ENCODE data around the gene PRPF39.
"Not testable (repeated sequence)": the region's sequence is repeated elsewhere in the genome, so short reads cannot be mapped to it uniquely, and the experiment has no call there.

Gene PRPF39

DNA sequence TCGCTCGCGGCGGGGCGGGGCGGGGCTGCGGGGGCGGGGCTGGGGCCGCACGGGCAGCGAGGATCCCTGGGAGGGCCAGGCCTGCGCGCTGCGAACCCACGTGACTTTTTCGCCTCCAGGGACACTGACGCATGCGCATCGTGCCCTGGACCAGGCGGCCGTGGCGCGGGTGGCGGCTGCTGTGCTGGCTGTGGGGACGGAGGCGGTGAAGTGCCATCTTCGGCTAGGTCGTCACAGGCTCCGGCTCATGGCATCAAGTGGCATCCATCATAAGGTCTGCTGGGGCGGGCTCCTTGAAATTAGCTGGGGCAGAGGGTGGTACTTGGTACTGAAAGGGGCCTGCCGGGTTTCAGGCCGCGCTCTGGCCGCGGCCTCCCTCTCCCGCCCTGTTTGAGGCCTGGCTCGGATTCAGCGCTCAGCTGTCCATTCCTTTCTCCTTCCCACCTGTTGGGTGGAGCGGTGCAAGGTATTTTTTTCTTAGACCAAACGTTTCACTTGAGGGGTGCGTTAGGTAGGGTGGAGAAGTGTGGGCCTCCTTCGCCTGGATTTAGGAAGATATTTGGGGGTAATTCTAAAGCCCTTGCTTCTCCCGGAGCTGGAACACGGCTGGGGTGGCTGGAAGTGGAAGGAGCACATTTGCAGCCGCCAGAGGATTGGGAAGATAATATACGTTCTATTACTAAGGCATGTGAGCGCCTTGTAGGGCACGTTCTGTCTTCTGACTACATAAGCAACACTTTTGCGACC is at the start of gene PRPF39:
PRPF39 (plus strand) TSS at position 141 of the 747 bp plus-strand sequence. CDS start 11,124 bp downstream, outside the sequence.
- DNase-seq (ENCODE audit: low read depth in 2 of 2), result peak; percentile 93 to 95

- no peak for DNase-seq (ENCODE audit: low read depth in 2 of 2)
Measured at GRCh38 chr14:45034730-45035129, 49.2 kb upstream of the PRPF39 start.

GRCh38 chr14:45038256-45038655 is 45.7 kb upstream of the PRPF39 start:
- no peak for DNase-seq (ENCODE audit: low read depth in 2 of 2)

DNA sequence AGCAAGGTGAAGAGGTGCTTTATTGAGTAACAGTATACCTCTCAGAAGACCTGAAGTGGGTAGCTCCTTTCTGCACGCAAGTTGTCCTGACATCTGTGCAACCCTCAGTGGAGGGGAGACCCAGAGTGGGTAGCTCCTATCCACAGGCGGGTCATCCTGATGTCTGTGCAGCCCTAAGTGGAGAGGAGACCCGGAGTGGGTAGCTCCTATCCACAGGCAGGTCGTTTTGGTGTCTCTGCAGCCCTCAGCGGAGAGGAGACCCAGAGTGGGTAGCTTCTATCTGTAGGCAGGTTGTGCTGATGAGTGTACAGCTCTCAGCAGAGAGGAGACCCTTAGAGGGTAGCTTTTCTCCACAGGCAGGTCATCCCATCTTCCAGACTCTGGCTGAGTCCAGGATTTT is 45.1 kb upstream of the PRPF39 start:
- no peak for DNase-seq (ENCODE audit: low read depth in 2 of 2)

GRCh38 chr14:45039390-45039789 is 44.5 kb upstream of the PRPF39 start:
- DNase-seq (ENCODE audit: low read depth in 2 of 2), result no peak

- no peak for DNase-seq (ENCODE audit: low read depth in 2 of 2)
Measured at GRCh38 chr14:45041641-45042040, 42.3 kb upstream of the PRPF39 start.

DNA sequence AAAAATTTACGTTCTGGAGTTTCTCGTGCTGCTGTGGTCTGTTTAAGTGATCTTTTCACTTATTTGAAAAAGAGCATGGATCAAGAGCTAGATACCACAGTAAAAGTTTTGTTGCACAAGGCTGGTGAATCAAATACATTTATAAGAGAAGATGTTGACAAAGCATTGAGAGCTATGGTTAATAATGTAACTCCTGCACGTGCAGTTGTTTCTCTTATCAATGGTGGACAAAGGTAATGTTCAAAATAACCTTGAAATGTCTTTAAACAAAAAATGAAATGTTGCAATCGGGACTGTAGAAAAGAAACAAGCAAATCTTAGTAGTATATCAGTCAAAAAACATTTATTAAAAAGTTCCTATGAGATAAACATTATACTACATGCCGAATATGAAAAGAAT is 39.3 kb upstream of the PRPF39 start:
- DNase-seq (ENCODE audit: low read depth in 2 of 2), result no peak

GRCh38 chr14:45048385-45048784 is 35.5 kb upstream of the PRPF39 start:
- DNase-seq (ENCODE audit: low read depth in 2 of 2), result no peak

- no peak for DNase-seq (ENCODE audit: low read depth in 2 of 2)
Measured at GRCh38 chr14:45051180-45051579, 32.7 kb upstream of the PRPF39 start.

GRCh38 chr14:45051896-45052295 is 32.0 kb upstream of the PRPF39 start:
- DNase-seq (ENCODE audit: low read depth in 2 of 2), result no peak

DNA sequence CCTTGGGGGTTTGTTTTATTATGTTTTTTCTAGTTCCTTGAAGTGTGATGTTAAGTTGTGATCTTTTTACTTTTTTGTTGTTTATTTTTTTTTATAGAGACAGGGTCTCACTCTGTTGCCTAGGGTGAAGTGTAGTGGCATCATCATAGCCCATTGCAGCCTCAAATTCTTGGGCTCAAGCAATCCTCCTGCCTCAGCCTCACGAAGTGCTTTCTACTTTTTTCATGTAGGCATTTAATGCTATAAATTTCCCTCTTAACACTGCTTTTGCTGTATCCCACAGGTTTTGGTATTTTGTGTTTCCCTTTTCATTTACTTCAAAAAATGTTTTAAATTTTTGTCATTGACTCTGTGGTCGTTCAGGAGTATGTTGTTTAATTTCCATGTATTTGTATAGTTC is 26.6 kb upstream of the PRPF39 start:
- DNase-seq (ENCODE audit: low read depth in 2 of 2), result no peak

DNA sequence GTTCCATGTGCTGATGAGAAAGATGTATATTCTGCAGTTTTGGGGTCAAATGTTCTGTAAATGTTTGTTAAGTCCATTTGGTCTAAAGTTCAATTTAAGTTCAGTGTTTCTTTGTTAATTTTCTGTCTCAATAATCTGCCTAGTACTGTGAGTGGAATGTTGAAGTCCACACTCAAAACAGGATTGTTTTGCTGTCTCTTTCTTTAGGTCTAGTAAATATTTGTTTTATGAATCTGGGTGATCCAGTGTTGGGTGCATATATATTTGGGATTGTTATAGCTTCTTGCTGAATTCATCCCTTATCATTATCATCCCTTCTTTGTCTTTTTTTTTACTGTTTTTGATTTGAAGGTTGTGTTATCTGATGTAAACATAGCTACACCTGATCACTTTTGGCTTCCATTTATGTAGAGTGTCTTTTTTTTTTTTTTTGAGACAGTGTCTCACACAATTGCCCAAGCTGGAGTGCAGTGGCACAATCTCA is 26.0 kb upstream of the PRPF39 start:
- DNase-seq (ENCODE audit: low read depth in 2 of 2), result no peak

GRCh38 chr14:45060551-45060950 is 23.4 kb upstream of the PRPF39 start:
- DNase-seq (ENCODE audit: low read depth in 2 of 2), result no peak

GRCh38 chr14:45065540-45065939 is 18.4 kb upstream of the PRPF39 start:
- no peak for DNase-seq (ENCODE audit: low read depth in 2 of 2)

DNA sequence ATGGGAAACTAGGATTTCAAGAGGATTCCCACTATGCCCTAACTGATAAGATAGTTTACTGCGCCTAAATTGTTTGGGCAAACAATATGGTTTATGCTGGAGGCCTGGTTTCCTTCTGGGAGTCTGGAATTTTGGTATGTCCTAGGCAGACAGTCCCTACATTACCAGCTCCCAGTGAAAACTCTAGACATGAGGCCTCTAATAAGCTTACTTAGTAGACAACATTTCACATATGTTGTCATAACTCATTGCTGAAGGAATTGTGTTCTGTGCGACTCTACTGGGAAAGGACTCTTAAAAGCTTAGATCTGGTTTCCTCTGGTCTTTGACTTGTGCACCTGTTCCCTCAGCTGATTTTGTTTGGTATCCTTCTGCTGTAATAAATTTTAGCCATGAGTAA is 18.0 kb upstream of the PRPF39 start:
- DNase-seq (ENCODE audit: low read depth in 2 of 2), result no peak

DNA sequence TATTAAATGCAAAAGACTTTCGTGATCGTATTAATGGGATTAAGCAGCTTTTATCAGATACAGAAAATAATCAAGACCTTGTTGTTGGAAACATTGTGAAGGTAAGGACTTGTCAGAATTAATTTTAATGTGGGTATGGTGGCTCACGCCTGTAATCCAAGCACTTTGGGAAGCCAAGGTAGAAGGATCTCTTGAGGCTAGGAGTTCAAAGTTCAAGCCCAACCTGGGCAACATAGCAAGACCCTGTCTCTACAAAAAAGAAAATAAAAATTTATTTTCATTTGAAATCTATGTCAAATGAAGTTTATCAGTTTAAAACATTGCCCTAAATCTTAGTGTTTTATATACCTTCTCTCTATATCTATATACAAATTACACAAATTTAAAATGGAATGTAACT is 17.2 kb upstream of the PRPF39 start:
- no peak for DNase-seq (ENCODE audit: low read depth in 2 of 2)

- no peak for DNase-seq (ENCODE audit: low read depth in 2 of 2)
Measured at GRCh38 chr14:45068396-45068795, 15.5 kb upstream of the PRPF39 start.

- DNase-seq (ENCODE audit: low read depth in 2 of 2), result no peak
Measured at GRCh38 chr14:45070215-45070614, 13.7 kb upstream of the PRPF39 start.

DNA sequence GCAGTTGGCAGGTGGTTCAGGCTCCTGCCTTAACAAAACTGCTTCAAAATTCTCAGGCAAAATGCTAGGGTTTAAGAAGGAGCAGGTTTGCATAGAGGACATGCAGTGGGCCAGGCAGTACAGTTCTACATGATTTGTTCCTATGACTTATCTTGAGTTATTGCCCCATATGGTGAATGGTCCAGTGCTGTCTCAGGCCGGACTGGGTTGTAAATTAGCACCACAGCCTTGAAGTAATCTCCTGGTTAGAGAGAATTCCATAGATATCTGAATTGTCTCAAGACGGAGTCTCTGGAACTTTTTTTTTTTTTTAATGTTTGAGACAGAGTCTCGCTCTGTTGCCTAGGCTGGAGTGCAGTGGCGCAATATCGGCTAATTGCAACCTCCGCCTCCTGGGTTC is 11.8 kb upstream of the PRPF39 start:
- DNase-seq (ENCODE audit: low read depth in 2 of 2), result no peak

- DNase-seq (ENCODE audit: low read depth in 2 of 2), result no peak
Measured at GRCh38 chr14:45073231-45073879, 10.6 kb upstream of the PRPF39 start.

- no peak for DNase-seq (ENCODE audit: low read depth in 2 of 2)
Measured at GRCh38 chr14:45078323-45078722, 5.6 kb upstream of the PRPF39 start.

DNA sequence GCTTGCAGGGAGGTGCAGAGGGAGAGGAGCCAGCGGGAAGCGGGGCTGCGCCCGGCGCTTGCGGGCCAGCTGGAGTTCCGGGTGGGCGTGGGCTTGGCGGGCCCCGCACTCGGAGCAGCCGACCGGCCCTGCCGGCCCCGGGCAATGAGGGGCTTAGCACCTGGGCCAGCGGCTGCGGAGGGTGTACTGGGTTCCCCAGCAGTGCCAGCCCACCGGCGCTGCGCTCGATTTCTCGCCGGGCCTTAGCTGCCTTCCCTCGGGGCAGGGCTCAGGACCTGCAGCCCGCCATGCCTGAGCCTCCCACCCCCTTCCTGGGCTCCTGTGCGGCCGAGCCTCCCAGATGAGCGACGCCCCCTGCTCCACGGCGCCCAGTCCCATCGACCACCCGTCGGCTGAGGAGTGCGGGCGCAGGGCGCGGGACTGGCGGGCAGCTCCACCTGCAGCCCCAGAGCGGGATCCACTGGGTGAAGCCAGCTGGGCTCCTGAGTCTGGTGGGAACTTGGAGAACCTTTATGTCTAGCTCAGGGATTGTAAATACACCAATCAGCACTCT is 3.4 kb upstream of the PRPF39 start:
- DNase-seq (ENCODE audit: low read depth in 2 of 2), result not testable (repeated sequence)

- DNase-seq (ENCODE audit: low read depth in 2 of 2), result not testable (repeated sequence)
Measured at GRCh38 chr14:45081096-45081495, 2.8 kb upstream of the PRPF39 start.
